DOHH2 (cell line): Measurements from ENCODE around the gene FDXR.

Source experiments
- H3F3A ChIP-seq: fragments of 200-600 bp; sonication (generic), shearing (Covaris generic); 2 replicates; pipeline ENCODE4 v1.6.0; 2016; ENCODE audit warnings: antibody characterized with exemption, mild to moderate bottlenecking; ENCODE audit not compliant: control insufficient read depth, insufficient read depth
- H3K27ac ChIP-seq: fragments of 200-600 bp; sonication (generic); 2 replicates; pipeline ENCODE4 v1.5.1; 2014; ENCODE audit warnings: low read depth, mild to moderate bottlenecking, low read length, moderate library complexity
- H3K27me3 ChIP-seq: fragments of 200-600 bp; sonication (generic); 2 replicates; pipeline ENCODE4 v1.6.1; 2014; ENCODE audit warnings: mild to moderate bottlenecking, low read length, mixed read lengths; ENCODE audit not compliant: control insufficient read depth
- H3K36me3 ChIP-seq: fragments of 200-600 bp; sonication (generic); 2 replicates; pipeline ENCODE4 v1.6.1; 2014; ENCODE audit warnings: mild to moderate bottlenecking, low read length, moderate library complexity, mixed read lengths; ENCODE audit not compliant: control insufficient read depth
- H3K4me1 ChIP-seq: fragments of 200-600 bp; sonication (generic); 2 replicates; pipeline ENCODE4 v1.6.1; 2014; ENCODE audit warnings: mild to moderate bottlenecking, low read length, mixed read lengths; ENCODE audit not compliant: control insufficient read depth
- H3K4me2 ChIP-seq: fragments of 200-600 bp; sonication (generic); 2 replicates; pipeline ENCODE4 v1.6.0; 2014; ENCODE audit warnings: mild to moderate bottlenecking, low read length, moderate library complexity
- H3K4me3 ChIP-seq: fragments of 200-600 bp; sonication (generic); 2 replicates; pipeline ENCODE4 v1.5.1; 2014; ENCODE audit warnings: mild to moderate bottlenecking, low read length, mixed read lengths
- H3K79me2 ChIP-seq: fragments of 200-600 bp; sonication (generic); 2 replicates; pipeline ENCODE4 v1.6.1; 2014; ENCODE audit warnings: mild to moderate bottlenecking, low read length, mixed read lengths; ENCODE audit not compliant: control insufficient read depth
- H3K9me2 ChIP-seq: fragments of 200-600 bp; sonication (generic); replicated peaks from 2 replicates; pipeline ENCODE4 v1.6.1; 2014; ENCODE audit warnings: mild to moderate bottlenecking, low read length, mixed read lengths; ENCODE audit not compliant: control insufficient read depth
- H3K9me3 ChIP-seq: fragments of 200-600 bp; sonication (generic); 2 replicates; pipeline ENCODE4 v1.6.1; 2014; ENCODE audit warnings: antibody characterized with exemption, low read length, mixed read lengths; ENCODE audit not compliant: control insufficient read depth, insufficient read depth
- H4K20me1 ChIP-seq: fragments of 200-600 bp; sonication (generic); 2 replicates; pipeline ENCODE4 v1.6.0; 2014; ENCODE audit warnings: low read depth, mild to moderate bottlenecking, antibody characterized with exemption, low read length, moderate library complexity; ENCODE audit not compliant: control insufficient read depth, insufficient read depth
- CTCF ChIP-seq: fragments of 200-600 bp; sonication (generic); IDR thresholded peaks from one replicate; pipeline ENCODE4 v1.5.1; 2014; ENCODE audit warnings: antibody characterized with exemption, mild to moderate bottlenecking, low read depth, low read length; ENCODE audit not compliant: poor library complexity, severe bottlenecking
- EZH2phosphoT487 ChIP-seq: fragments of 200-600 bp; sonication (generic); IDR thresholded peaks from 2 replicates; pipeline ENCODE4 v1.6.1; 2017; ENCODE audit warnings: borderline replicate concordance, mild to moderate bottlenecking, antibody characterized with exemption, low read length, moderate library complexity, mixed read lengths

Gene FDXR

GRCh38 chr17:74851612-74852236 is 21.1 kb downstream of the FDXR start:
- H4K20me1 ChIP-seq, result no peaks in the 10 kb centered on the region; the same call in 1 of the 2 replicates
- no peaks in the 10 kb centered on the region for H3K9me2 ChIP-seq
- no peak overlapping the region for H3K4me3 ChIP-seq
- no peak overlapping the region for H3K27ac ChIP-seq
- no peak overlapping the region for H3K4me2 ChIP-seq
- H3K4me1 ChIP-seq, result no peaks in the 10 kb centered on the region
- TF ChIP-seq EZH2phosphoT487 (no peak), CTCF (no peak)
- H3F3A ChIP-seq, result no peaks in the 10 kb centered on the region
- H3K9me3 ChIP-seq, result no peaks in the 10 kb centered on the region
- H3K36me3 ChIP-seq, result no peaks in the 10 kb centered on the region
- no peaks in the 10 kb centered on the region for H3K79me2 ChIP-seq
- H3K27me3 ChIP-seq, result peaks cover 15% of the 10 kb centered on the region

DNA sequence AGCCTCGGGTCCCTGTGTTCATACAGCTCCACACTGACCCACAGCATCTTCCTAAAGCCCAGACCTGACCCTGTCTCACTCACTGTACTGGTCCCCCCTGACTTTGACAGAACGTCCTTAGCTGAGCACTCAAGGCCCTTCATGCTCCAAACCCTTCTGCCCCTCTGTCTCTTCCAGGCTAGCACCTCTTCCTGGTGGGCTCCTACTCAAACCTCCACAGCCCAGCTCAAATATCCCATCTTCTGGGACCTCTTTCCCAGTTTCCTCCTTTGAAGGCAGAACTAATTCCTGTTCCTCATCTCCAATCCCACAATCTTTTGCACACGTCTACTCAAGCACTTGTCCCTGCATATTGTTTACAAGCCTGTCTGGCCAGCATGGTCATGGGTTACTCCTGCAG is 21.9 kb downstream of the FDXR start:
- Histone ChIP-seq H3K36me3 (no peaks in the 10 kb centered on the region), H3K4me1 (no peaks in the 10 kb centered on the region), H3K9me3 (no peaks in the 10 kb centered on the region), H3F3A (no peaks in the 10 kb centered on the region), H4K20me1 (no peaks in the 10 kb centered on the region; the same call in 1 of the 2 replicates), H3K27me3 (peaks cover 14% of the 10 kb centered on the region), H3K9me2 (no peaks in the 10 kb centered on the region), H3K27ac (no peak overlapping the region), H3K79me2 (no peaks in the 10 kb centered on the region), H3K4me3 (no peak overlapping the region), H3K4me2 (no peak overlapping the region)
- no peak for TF ChIP-seq CTCF
- no peak for TF ChIP-seq EZH2phosphoT487

DNA sequence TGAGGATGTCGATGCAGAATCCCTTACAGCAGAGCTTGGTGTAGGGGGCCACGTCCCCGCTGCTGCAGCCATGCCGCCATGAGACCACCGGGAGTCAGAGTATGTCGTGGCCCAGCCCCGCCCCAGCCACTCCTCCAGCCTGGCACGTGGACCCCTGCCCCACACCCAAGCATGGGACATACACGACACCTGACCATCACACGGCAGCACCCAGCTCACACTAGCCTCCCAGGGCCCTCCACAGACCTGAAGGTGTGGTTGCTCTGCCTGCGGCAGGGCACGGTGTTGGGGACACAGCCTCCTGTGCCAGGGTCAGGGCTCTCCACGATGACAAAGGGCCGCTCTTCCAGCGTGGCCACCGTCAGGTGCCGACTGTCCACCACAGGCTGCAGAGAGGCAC is 22.5 kb downstream of the FDXR start:
- Histone ChIP-seq H3K27me3 (peaks cover 14% of the 10 kb centered on the region), H3K9me3 (no peaks in the 10 kb centered on the region), H4K20me1 (no peaks in the 10 kb centered on the region), H3K4me3 (no peak overlapping the region), H3K36me3 (no peaks in the 10 kb centered on the region), H3K79me2 (no peaks in the 10 kb centered on the region), H3K9me2 (no peaks in the 10 kb centered on the region), H3K4me2 (no peak overlapping the region), H3F3A (no peaks in the 10 kb centered on the region), H3K27ac (no peak overlapping the region), H3K4me1 (no peaks in the 10 kb centered on the region)
- TF ChIP-seq CTCF, result peak; percentile 2
- no peak for TF ChIP-seq EZH2phosphoT487
